T-helper 1 cell treated with Interleukin-12 subunit alpha and Interleukin-12 subunit beta and Interleukin-4 antibody, amounts not matched to agents 30 ng/mL and 1 ng/mL, for 36 hours (primary cell): Measurements from ENCODE around the gene KCND2. TPM values are rescaled to one million over a fixed set of nuclear protein-coding genes. Genes with fewer than 3 reads are reported as not detected.

Experiments
- intact Hi-C: fragments of 100-400 bp; cut with micrococcal nuclease; formaldehyde crosslinking; loops from one replicate; pipeline ENCODE4 v1.15.1; 2024
- total RNA-seq: library from RNA; stranded (reverse); gene quantifications from 2 replicates; pipeline ENCODE4 v1.2.3, GENCODE V29; 2022

Gene KCND2
- total RNA-seq, 1 donor from 2014 or later, result not detected

DNA sequence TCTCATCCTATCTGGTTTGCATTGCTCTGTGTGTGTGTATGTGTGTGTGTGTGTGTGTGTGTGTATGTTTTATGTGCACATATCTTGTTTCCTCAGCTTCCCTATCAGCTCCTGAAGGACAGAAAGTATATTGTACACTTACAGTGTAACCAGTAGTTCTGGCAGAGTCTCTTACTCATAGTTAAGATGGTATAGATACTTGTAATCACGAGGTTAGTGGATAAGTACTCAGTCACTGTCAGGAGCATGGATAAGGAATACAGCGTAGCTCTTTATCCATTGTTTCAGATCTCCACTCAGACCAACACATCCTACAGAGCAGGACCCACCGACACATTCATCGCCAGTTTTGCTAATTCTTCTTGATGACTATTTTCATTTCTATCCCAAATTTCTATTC, 309.9 kb downstream of the KCND2 start:
- intact Hi-C loops, result no loop called here

DNA sequence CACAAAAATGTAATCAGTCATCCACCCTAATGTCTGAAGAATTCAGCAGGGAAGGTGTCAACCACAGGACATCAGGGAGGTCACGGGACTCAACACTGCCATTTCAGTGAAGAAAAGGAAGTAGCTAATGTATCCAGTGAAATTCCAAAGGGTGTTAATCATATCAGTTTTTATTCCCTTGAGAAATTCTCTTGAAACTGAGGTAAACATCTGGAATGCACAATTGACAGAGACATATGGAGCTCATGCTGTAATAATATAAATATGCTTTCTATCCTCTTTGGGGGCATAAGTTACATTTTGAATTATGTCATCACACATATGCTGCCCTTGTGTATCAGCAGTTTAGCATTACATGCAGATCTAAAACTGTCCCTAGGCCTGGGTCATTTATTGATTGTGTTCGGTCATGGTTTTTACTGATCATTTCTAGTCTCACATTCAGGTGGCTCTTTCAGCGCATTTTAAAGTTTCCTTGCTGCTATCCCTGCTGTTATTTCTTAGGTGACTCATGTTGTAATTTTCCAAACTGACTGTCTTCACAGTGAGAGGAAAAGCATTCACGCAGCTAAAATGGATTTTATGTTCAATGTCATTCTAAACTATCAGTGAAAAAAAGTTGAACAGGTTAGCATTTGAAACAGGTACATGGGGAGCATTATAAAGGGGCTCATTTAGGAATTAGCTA, 311.1 kb downstream of the KCND2 start:
- intact Hi-C loops, result no loop called here

DNA sequence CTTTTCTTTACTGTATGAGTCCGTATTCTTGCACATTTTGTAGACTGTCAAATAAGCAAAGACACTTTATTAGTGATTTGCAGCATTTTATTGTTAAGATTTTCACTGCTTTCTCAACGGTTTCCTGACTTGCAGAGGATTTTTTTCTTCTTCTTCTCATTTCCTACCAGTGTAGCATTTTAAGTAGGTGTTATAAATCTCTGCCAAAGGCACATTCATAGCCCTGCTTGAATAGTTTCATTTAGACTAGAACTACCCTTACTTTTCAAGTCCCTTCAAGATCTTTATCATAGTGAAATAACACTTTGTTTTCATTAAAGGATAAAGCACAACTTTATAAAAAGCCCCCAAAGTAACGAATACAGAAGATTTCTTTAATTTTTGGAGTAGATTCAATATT, 313.6 kb downstream of the KCND2 start:
- intact Hi-C loops, result no loop called here

DNA sequence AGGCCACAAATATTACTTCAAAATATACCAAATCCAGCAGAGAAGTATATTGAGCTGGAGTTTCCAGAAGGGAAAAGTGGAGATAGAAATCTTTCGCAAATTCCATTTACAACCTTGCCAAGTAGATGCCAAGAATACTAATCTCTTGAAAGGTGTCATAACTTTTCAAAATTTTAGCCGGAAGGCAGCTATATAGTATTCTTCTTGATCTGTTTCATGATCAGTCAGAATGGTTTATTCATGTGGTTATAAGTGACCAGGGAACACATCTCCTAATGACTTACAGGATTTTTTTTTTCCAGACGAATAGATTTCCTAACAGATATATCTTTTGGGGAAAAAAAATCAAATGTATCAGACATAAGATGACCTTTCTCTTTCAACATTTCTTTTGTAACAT, 314.3 kb downstream of the KCND2 start:
- intact Hi-C loops, result no loop called here

DNA sequence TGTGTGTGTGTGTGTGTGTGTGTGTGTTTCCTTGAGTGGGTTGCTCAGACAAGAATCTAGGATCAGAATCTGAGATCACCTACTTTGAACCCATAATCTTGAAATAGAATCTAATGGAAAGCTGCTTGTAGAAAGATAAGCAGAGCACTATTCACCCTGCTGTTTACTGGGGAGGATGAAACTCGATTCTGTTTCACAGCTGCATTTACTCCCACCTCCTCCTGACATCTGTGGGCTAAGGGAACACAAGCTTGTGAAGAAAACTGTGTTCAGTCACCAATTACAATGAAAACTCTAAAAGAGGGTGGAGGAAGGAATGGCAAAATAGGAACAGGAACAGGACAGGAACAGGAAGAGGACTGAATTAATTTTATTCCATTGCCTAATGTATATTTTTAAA, 315.4 kb downstream of the KCND2 start:
- intact Hi-C loops, result no loop called here

DNA sequence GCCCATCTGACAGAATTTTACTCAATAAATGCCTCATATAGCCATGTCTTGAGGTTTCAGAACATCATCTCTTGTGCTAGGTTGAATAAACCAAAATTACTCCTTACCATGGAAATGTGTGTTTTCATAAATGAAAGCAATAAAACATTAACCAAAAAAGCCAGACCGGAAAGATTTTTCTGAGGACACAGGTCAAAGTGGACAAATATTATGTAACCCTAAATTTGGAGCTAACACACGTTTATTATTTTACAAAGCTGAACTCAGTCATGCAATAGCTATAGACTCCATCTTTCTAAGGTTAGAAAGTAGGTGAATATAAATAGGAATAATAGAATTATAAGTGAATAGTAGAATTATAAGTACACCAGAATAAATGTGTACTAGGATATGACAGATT, 315.9 kb downstream of the KCND2 start:
- intact Hi-C loops, result no loop called here

DNA sequence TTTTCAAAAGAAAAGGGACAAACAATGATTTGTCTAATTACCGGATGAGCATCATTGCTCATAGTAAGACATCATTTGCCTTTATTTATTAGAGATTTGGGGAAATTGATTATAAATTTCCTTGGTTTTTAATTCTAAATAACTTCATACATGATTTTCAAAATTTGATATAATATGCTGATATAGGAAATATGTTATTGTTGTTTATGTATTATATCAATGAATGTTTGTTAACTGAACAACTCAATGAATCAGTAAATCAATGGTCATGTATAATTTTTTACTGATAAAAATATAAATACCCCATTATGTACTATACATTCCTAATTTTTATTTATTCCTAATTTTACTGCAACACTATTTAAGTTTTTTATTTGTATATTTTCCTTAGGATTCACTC, 327.6 kb downstream of the KCND2 start:
- intact Hi-C loops, result no loop called here

DNA sequence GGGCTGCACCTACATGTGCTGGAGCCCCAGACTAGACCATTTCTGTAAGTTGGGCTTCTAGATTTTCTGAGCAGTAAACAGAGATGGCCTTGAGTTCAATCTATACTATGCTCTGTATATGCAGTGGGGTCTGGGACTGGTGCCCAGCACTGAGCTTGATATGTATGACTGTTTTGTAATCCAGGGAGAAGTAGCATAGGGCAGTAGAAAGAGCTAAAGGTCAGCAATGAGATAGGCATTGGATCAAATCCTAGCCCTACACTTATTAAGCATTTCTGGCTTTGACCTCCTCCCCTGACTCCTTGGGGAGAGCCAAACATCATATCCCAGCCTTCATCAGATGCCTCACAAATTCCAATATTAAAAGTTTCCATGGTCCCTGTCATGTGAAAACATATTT, 330.4 kb downstream of the KCND2 start:
- intact Hi-C loops, result no loop called here

DNA sequence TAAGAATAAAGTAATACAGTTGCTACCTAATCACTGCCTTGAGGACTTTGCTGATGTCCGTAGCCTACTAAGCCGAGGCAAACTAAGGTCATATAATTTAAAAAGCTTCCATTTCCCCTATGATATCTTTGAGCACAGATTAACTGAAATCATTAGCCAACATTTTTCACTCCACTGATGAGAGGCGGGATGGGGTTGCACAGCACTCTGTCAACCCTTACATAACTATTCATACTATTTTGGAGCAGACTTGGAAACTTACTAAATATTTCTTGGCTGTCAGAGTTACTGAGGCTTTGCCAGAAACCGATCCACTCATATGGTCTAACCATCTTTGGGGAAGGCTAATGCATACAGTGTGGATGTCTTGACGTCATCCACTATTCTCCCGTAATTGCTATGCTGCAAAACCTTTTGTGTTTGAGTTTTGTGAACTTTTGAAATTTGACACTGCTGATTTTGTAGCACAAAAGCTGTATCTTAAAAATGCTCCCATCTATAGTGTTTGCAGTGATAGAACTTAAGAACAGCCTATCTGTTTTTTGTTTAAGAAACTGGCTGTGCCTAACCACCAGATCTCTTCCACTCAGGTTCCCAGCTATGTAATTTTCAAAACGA, 336.3 kb downstream of the KCND2 start:
- intact Hi-C loops, result no loop called here

DNA sequence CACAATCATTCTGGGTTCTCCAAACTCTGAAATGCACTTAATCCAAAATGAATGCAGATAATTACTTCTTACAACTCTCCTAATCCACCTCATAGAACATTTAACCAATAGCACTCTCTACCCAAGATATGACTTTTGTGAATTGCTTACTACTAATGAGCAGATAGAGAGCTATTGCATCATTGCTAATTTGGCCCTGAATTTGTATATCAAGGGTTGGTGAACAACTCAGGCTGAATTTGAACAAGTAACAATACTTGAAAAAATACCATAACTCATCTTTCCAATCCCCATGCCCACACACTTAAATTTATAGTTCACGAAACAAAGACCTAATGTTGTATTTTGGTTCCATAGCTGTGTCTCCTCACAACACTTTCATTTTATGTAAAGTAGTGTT, 339.0 kb downstream of the KCND2 start:
- intact Hi-C loops, result no loop called here

DNA sequence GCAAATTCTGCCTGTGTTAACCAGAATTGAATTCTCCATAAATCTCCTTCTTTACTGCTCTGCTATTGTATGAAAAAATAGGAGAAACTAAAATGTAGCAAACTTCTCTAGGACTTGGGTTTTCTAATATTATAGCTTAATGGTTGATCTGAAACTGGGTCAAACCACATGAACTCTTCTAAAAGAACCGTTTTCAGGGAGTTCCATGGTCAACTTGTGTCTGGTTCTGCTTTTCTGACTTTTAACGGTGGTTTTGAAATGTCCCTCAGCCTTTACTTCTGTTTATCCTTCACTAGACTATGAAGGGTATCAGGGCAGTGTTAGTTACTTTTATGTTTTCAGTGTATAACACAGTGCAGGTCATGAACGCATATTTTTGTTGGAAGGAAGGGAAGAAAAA, 342.7 kb downstream of the KCND2 start:
- intact Hi-C loops, result no loop called here

DNA sequence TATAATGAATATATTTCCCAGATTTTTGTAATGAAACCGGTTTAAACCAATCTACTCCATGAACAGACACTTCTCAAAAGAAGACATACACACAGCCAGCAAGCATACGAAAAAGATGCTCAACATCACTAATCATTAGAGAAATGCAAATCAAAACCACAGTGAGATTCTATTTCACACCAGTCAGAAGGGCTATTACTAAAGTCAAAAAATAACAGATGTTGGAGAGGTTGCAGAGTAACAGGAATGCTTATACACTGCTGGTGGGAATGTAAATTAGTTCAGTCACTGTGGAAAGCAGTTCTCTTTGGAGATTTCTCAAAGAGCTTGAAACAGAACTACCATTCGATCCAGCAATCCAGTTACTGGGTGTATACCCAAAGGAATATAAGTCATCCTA, 344.3 kb downstream of the KCND2 start:
- intact Hi-C loops, result no loop called here

DNA sequence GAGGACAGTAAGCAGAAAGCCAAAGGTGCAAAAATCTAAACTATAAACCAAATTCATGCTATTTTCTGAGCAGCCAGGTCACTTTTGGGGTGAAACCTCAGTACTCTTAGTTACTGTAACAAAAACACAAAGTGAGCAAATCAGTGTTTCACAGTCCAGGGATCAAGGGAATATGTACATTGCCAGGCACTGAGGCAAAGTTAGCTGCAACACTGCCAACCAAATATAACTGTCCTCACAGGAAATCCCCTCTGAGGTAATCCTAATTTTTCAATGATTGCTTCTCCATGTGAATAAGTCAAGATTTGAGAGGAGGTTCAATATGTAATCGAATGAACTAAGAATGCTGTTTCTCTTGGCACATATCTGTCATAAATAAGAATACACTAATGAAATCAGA, 355.3 kb downstream of the KCND2 start:
- intact Hi-C loops, result no loop called here

DNA sequence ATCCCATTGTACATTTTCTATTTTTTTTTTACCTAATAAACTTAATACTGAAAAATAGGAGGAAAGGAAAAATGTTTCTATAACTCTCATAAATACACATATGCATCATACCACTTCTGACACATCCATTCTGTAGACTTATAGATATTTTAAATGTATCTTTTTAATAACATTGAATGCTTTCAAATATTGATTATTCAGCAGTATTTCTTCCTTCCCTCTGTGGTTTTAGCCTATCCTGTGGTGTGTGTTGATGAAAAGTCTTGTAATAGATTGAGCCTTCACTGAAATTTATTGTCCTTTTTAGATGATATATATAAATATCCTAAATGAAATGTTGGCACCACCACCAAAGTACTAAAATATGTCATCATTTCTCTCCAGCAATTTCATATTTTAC, 366.9 kb downstream of the KCND2 start:
- intact Hi-C loops, result no loop called here

DNA sequence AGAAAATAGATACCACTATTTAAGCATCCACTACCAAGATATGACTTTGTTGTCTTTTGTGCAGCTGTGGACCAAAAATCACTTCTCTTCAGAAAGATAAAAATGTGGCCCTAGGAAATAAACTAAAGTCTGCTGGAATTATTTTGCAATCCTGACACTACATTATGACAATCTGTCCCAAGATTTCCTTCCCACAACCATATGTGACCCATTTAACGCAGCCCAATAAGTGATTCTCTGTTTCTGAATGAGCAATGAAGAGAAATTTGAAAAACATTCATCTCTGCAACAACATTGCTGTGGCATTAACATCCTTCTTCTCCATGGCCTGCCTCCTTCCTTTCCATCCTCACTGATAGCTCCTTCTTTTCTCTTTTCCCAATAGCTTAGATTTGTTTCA, 373.0 kb downstream of the KCND2 start:
- intact Hi-C loops, result no loop called here

DNA sequence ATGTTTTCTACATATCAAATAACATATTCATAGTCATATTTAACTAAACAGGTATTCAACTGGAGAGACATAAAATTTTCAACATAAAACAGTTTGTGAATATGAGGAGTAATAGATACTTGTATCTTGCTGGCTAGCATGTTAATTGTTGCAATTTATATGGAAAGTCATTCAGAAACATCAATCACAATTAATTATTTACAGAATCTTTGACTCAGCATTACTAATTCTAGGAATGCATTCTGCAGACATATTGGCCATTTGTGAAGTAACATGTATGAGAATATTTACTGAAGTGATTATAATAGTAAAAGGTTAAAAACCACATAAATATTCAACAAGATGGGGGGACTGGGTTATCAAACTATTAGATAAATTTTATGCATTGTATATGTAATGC, 381.3 kb downstream of the KCND2 start:
- intact Hi-C loops, result no loop called here

DNA sequence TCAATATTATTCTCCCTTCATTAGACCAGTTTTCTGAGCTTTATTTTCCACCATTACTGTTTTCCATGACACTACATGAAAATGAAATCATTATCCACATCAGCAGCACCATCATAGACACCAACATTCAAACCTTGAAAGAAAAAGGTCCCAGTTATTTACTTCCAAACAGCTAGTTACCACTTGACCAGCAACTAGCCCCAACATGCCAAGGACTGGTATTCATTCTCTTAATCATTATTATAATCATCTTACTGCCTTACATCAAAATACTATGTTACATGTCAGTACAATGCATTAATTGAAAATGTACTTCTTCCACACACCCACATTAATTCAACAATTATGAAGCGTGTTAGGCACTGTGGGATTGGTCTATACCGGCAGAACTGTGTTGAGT, 385.5 kb downstream of the KCND2 start:
- intact Hi-C loops, result no loop called here

DNA sequence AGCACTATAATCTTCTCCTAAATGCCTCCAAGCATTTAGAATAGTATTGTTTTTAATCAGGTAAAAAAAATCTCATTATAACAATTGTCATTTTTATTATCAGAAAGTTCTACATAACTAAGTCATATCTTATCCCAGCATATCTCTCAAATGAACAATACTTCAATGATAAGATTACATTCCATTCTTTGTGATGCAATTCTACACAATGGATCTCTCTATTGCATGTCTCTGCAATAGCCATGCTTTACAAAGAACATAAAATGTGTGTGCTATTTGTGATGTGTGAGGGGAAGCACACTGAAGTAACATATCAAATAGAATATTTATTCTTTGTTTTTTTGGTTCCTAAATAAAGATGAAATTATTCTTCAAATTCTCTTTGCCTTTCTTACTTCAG, 389.3 kb downstream of the KCND2 start:
- intact Hi-C loops, result no loop called here

DNA sequence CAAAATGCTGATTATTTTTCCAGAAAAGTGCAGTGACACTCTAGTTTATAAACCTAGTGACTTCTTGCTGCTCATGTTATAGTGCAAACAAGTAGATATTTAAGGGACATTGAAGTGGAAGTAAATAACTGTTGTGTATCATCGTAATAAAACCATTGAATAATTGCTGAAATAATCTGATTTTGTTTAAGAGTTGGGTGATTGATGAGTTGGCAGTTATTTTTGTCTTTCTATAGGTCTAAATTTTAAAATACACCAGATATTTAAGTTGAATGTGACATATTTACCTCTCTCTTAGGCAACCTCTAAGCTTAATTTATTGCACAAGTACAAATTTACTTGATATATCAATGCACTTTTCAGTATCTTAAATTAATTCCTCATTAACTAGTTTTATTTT, 392.1 kb downstream of the KCND2 start:
- intact Hi-C loops, result no loop called here

DNA sequence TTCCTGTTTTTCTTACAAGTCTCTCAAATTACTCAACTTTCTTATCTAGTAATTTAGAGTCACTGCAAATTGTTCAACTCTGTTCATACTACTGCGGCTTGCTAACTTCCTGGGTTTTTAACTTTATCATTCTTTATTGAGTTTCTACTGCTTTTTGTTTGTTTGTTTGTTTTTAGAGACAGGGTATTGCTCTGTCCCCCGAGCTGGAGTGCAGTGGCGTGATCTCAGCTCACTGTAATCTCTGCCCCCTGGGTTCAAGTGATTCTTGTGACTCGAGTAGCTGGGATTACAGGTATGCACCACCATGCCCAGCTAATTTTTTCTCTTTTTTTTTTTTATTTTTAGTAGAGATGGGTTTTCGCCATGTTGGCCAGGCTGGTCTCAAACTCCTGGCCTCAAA, 402.1 kb downstream of the KCND2 start:
- intact Hi-C loops, result no loop called here

DNA sequence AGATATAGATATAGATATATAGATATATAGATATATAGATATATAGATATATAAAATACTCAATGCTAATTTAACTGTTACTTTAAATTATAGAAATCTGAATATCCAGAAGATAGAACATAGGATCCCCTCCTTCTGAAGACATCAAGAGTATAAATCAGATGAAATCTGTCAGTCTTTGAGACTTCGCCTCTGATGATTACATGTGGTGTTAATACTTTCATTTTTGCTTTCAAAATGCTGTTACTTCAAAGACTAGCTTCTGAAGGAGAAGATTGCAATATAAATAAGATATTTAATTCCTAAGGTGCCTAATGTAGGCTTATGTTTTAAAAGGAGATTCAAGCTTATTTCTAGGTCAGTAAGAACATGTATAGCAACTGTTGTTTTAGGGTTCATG, 404.6 kb downstream of the KCND2 start:
- intact Hi-C loops, result no loop called here

DNA sequence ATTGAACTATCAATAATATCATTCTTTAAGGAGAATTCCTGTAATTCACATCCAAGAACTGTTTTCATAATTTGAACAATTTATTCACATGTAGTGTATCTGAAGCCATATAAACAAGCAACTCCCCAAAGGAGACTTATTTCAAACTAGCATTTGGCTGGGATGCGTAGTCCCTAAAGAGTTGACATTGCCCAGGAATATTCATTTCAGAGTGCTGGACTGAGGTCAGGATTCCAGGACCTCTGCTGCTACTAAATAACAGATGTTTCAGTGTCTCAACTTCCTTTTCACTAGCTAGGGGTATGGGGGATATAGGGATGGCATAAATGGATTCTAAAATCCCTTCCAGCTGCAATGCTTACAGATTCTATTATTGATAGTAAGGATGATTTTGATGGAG, 408.0 kb downstream of the KCND2 start:
- intact Hi-C loops, result no loop called here

DNA sequence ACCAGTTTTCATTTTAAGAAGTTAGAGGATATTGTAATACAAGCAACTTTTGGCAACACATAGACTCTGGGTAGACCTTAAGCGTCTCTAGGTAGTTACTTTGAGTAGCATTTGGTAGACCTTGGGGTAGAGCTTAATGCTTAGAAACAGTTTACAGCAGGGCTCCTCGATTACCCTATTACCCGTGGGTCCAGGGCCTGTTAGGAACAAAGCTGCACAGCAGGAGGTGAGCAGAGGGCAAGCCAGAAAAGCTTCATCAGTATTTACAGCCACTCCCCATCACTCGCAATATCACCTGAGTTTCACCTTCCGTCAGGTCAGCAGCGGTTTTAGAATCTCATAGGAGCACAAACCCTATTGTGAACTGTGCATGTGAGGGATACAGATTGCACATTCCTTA, 411.5 kb downstream of the KCND2 start:
- intact Hi-C loops, result no loop called here

DNA sequence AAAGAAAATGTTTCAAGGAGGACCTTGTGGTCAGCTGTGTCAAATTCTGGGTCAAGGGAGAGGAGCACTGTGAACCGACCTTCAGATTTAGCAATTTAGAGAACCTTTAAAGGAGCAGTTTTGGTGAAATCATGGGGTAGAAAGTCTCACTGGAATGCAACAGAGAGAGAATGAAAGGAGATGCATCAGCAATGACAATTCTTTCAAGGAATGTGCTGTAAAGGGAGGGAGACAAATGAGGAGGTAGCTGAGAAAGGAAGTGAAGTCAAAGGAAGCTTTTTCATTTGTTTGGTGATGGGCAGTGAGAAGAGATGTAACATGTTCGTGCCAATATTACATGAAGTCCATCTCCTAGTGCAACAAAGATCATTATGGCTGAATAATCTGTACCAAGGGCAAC, 418.9 kb downstream of the KCND2 start:
- intact Hi-C loops, result no loop called here
